HS-27A (cell line): Measurements from ENCODE around the gene IGSF9.

Experiments
- DNase-seq: peaks from one replicate; pipeline ENCODE4 v3.0.0-alpha.2; 2012; ENCODE audit warnings: low read depth, missing footprints

IGSF9 gene

GRCh38 chr1:159944623-159945455 is 574 bp downstream of the IGSF9 start:
- DNase-seq, result no peak

GRCh38 chr1:159943908-159944622 is 1.3 kb downstream of the IGSF9 start:
- DNase-seq, result no peak

- DNase-seq, result no peak
Measured at GRCh38 chr1:159943278-159943640, 2.2 kb downstream of the IGSF9 start.

DNA sequence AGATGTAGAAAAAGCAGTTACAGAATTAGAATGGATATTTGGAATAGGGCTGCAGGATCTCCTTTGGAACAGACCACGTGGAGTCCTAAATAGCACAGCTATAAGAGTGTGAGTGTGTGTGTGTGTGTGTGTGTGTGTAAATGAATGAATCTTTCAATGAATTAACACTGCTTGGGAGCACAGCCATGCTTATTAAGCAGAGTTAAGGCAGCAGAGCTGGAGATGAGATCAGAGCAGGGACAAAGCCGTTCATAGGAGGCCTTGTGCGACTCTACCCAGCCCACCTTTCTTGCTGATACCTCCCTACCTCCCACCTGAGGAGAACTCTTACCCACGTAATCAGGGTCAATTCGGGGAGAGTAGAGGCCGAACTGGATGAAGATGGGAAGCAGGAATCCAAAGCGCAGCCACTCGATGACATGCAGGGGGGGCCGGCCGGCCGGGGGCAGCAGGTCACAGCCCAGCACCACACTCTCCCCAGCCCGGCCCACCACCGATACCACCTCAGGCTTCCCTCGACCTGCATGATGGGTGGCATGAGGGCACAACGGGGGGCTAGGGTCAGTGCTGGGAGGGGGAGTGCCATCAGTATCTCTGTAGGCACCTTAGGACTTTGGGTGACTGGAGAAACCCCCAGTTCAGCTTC is 2.7 kb downstream of the IGSF9 start:
- DNase-seq, result no peak

- no peak for DNase-seq
Measured at GRCh38 chr1:159941591-159942560, 3.5 kb downstream of the IGSF9 start.

DNA sequence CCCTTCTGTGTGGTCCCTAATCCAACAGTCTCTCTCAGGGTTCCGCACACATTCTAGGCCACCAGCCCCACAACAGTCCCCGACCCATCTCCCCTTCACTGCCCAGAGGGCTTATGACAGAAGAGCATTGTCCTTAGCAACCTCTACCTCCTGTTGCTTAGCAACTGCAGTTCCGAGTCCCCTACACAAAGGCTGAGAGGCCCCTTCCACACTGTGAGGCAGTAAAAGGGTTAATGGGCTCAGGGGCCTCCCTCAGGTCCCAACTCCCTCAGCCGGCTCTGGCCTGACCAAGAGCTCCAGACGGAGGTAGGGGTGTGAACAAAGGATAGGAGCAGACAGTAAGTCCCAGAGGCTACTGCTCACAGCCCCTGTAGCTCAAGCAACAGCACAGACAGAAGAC is 4.3 kb downstream of the IGSF9 start:
- DNase-seq, result no peak

DNA sequence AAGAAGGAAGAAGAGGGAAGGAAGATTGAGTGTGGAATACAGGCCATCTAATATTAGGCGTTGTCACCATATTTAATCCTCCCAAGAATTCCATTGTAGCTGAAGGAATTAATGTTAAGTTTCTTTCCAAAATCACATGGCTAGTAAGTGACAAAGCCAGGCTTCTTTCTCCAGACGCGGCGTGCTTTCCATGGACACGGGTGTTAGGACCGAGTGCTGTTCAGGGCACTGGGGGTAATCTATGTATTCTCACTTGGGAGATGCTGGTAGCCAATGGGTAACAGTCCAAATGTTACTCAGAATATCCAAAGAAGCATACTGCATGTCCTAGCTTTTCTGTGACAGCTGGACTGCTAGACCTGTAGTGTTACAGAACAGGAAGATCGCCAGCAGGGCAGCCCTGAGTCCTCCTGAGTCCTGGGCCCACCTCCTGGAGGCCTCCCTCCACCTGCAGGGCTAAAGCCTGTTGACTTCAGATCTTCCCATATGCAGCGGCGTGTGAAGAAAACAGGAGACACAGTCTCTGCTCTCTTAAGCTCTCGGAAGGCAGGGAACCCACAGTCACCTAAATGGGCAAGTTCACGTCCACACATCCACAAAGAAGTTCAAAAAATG is 5.3 kb downstream of the IGSF9 start:
- DNase-seq, result no peak

- DNase-seq, result no peak
Measured at GRCh38 chr1:159939678-159940002, 5.8 kb downstream of the IGSF9 start.

- no peak for DNase-seq
Measured at GRCh38 chr1:159938905-159939677, 6.3 kb downstream of the IGSF9 start.

DNA sequence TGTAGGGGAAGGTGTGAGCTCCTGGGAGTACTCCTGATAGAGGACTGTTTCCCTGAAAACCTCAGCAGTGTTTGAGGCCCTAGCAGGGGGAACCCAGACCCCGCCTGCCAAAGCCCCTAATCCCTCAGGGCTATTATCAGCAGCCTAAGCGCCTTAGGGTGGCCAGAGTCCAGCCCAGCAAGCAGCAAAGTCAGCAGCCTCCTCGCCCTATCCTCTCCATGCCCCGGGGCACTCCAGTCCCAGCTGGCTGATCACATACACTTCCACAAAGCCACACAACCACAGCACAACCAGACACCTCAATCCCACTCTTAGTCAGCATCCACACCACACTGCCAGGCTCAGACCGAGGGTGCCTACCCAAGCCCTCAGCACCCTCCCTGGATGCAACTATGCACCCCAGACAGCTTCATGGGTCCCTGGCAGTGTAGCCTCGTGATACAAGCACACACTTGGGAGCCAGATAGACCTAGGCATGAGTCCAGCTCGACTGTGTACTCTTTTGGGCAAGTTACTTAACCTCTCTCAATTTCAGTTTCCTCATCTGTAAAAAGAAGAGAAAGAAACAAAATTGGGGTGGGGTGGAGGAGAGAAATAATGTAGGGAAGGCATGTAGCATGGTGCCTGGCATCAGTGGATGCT is 7.1 kb downstream of the IGSF9 start:
- DNase-seq, result no peak

- no peak for DNase-seq
Measured at GRCh38 chr1:159937054-159937750, 8.2 kb downstream of the IGSF9 start.

DNA sequence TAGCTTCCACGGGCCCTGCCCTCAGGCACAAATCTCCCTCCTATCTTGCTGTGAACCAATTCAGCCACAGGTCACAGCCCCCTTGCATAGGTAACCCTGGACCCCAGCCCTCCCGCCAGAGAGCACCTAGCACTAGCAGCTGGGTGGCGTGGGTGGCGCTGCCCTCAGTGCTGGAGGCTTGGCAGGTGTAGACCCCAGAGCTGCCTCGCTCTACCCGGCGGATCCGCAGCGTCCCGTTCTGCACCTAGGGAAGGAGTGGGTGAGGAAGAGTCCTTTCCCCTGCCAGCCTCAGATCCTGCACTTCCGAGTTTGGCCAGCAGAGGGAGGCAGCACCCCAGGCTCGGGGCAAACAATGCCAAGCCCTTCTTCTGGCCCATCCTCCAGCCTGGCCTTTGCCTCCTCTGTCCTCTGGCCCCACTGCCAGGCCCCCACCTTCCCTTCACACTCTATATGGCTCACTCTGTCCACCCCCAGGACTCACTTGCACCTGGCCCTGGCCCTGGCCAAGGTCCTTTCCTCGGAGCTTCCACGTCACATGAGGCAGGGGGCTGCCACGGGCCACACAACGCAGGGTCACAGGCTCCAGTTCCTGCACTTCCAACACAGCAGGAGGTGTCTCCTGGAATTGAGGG is 9.0 kb downstream of the IGSF9 start:
- DNase-seq, result no peak

GRCh38 chr1:159935719-159936272 is 9.6 kb downstream of the IGSF9 start:
- no peak for DNase-seq

- DNase-seq, result no peak
Measured at GRCh38 chr1:159935305-159935704, 10.1 kb downstream of the IGSF9 start.

- DNase-seq, result no peak
Measured at GRCh38 chr1:159934136-159935039, 11.0 kb downstream of the IGSF9 start.

DNA sequence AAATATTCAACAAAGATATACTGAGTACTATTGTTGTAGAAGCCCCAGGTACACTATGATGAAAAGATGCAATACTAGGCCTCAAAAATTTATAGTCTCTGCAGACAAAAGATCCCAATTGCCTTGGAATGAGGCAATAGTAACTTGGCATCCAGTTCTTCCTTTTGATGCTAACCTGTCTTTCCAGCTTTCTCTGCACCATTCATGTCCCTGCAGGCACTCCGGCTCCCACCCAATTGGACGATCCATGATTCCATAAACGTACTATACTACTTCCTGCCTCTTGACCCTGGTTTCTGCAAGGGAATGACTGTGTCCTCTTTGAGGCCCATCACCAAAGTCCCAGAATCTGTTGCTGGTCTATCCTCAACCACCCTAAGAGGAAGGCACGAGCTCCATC is 12.1 kb downstream of the IGSF9 start:
- DNase-seq, result no peak
